Esophagus muscularis mucosa (tissue), 4 donors: ENCODE data around the gene ZNF652. TPM values are rescaled to one million over a fixed set of nuclear protein-coding genes. Genes with fewer than 3 reads are reported as not detected.

Experiments
- DNase-seq: peaks from one replicate; pipeline ENCODE4 v3.0.0-alpha.2; 2017; ENCODE audit errors: extremely low spot score
- H3K27ac ChIP-seq, 4 donors: fragments of 200-600 bp; sonication (generic); replicated peaks in 1 of 4; 1 replicate in 3 of 4; 2 replicates in 1 of 4; pipeline ENCODE4 v1.5.1; 2016 to 2019; ENCODE audit warnings: mild to moderate bottlenecking in 1 of 4
- H3K27me3 ChIP-seq, 4 donors: fragments of 200-600 bp; sonication (generic); one replicate each; pipeline versions ENCODE4 v1.5.1 to v1.6.0; 2016 to 2019
- H3K36me3 ChIP-seq, 4 donors: fragments of 200-600 bp; sonication (generic); one replicate each; pipeline ENCODE4 v1.5.1; 2016 to 2019
- H3K4me1 ChIP-seq, 4 donors: fragments of 200-600 bp; sonication (generic); one replicate each; pipeline ENCODE4 v1.5.1; 2016 to 2019
- H3K4me3 ChIP-seq, 4 donors: fragments of 200-600 bp; sonication (generic); 1 replicate in 2 of 4; 2 replicates in 2 of 4; pipeline ENCODE4 v1.5.1; 2016 to 2019; ENCODE audit warnings: mild to moderate bottlenecking in 4 of 4, moderate library complexity in 1 of 4
- H3K9me3 ChIP-seq, 4 donors: fragments of 200-600 bp; sonication (generic); 1 replicate in 3 of 4; 2 replicates in 1 of 4; pipeline ENCODE4 v1.5.1; 2016 to 2019
- EP300 ChIP-seq: sonication (generic); formaldehyde crosslinking; IDR thresholded peaks from one replicate; pipeline ENCODE4 v1.6.1; 2017; ENCODE audit warnings: antibody characterized with exemption
- POLR2A ChIP-seq: fragments of 450-650 bp; IDR thresholded peaks from one replicate; pipeline ENCODE4 v1.6.1; 2017; ENCODE audit warnings: antibody characterized with exemption, moderate library complexity, mild to moderate bottlenecking, low read depth
- POLR2AphosphoS5 ChIP-seq, 2 donors: sonication (generic); formaldehyde crosslinking; IDR thresholded peaks; one replicate each; pipeline ENCODE4 v1.6.1; 2017; ENCODE audit warnings: antibody characterized with exemption in 2 of 2
- WGBS: methylation state at CpG from one replicate; pipeline ENCODE4 v1.1.5; 2018; 5-methylcytosine and 5-hydroxymethylcytosine counted together
- intact Hi-C: fragments of 100-400 bp; cut with DNase I; formaldehyde crosslinking; loops from one replicate; pipeline ENCODE4 v1.15.1; 2023
- total RNA-seq, 4 donors: library from RNA; depleted of rRNA; stranded (reverse); fragments of >200 nt; gene quantifications; one replicate each; pipeline versions ENCODE4 v1.1.0 to v1.2.1, GENCODE V29; 2016
- TF ChIP-seq, protein P1 (sequence below), 3 experiments: fragments of 200-600 bp in 2 of 3; fragments of 450-650 bp in 1 of 3; sonication (generic) in 2 of 3; IDR thresholded peaks; one replicate each; pipeline ENCODE4 v1.5.1; 2017 to 2019; ENCODE audit warnings: antibody characterized with exemption in 3 of 3, mild to moderate bottlenecking in 2 of 3, moderate library complexity in 1 of 3

Gene ZNF652
- total RNA-seq, 4 donors from 2014 or later = 59.3 to 100.0 (median 83.0) TPM

DNA sequence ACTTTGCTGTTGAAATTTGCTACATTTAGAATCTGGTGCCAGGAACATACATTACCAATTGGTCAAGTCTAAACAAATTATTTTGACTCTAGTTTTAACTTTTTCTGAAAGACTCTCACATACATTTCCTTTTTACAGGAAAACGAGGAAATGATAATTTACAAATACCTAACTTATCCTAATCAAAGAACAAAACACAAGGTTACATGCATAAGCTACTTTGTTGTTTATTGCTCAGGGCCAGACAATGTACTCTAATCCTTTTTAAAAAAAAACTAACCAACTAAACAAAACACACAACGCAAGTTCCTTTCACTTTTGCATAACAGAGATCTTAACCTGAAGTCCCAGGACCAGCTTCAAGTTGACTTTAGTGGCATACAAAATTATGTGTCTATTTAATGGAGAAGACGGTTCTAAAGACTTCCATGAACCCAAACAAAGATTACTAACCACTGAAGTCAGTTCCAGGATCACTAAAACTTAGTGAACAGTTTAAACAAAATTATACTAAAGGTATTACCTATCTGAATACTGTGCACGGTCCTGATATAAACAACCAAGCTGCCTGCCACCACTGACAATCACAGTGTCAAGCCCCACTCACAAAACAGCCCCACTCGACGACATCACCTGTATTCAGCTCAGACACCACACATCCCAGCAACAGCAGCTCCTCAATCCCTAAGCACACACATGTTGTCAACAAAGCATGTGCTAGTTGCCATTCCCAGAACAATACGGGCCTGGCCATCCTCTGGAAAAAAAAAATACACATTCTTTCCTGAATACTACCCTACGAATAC is 1.9 kb downstream of the ZNF652 start:
- H3K4me3 ChIP-seq = peak overlapping the region; percentile 86 to 100 (median 96)
- DNase-seq = no peak
- no peaks in the 10 kb centered on the region for H3K27me3 ChIP-seq
- peak overlapping the region; percentile 94 to 95 (median 95) for H3K27ac ChIP-seq
- TF ChIP-seq, protein P1, sequence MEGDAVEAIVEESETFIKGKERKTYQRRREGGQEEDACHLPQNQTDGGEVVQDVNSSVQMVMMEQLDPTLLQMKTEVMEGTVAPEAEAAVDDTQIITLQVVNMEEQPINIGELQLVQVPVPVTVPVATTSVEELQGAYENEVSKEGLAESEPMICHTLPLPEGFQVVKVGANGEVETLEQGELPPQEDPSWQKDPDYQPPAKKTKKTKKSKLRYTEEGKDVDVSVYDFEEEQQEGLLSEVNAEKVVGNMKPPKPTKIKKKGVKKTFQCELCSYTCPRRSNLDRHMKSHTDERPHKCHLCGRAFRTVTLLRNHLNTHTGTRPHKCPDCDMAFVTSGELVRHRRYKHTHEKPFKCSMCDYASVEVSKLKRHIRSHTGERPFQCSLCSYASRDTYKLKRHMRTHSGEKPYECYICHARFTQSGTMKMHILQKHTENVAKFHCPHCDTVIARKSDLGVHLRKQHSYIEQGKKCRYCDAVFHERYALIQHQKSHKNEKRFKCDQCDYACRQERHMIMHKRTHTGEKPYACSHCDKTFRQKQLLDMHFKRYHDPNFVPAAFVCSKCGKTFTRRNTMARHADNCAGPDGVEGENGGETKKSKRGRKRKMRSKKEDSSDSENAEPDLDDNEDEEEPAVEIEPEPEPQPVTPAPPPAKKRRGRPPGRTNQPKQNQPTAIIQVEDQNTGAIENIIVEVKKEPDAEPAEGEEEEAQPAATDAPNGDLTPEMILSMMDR (IDR thresholded peaks at IDR 0.05) = no peak
- no peak for TF ChIP-seq POLR2A
- TF ChIP-seq POLR2AphosphoS5 (IDR thresholded peaks at IDR 0.05) = no peak
- TF ChIP-seq EP300 = no peak
- 19% methylated on average over 8 of the region's 8 CpGs for WGBS
- H3K4me1 ChIP-seq = peaks cover 14 to 66% (median 63%) of the 10 kb centered on the region in 4 donors
- H3K36me3 ChIP-seq = no peaks in the 10 kb centered on the region
- H3K9me3 ChIP-seq = no peaks in the 10 kb centered on the region
- intact Hi-C loops = loop anchor here (5.0 kb wide), 2 partner anchors 37 to 43 kb away; no protein-coding TSS in a partner anchor

DNA sequence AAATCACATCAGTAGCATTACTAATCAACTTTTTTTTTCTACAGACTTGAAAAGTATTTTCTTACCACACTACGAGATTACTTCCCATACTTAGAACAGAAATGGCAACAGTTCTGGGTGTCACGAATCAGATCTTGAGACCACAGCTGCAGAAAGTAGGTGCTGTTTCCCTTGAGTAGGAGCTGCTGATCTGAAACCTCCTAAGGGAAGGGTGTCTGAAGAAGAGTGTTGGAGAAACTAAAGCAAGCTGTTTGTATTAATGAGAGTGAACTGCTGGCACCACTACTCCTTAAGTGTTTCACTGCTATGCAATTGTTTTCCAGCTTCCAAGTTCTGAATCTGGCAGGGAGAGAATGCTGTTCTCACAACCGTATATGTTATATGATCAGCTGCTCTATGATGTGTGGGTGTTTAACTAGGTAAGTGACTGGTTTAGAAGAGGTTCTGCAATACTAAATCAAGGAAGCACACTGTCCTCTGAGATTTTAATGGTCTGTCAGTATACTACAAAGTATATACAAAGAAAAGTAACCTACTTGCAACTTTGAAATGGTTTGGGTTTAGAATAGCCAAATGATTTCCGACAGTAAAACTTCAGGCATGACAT is 3.3 kb downstream of the ZNF652 start:
- intact Hi-C loops = no loop called here
- H3K4me1 ChIP-seq = peaks cover 14 to 79% (median 76%) of the 10 kb centered on the region in 4 donors
- no peaks in the 10 kb centered on the region for H3K9me3 ChIP-seq

DNA sequence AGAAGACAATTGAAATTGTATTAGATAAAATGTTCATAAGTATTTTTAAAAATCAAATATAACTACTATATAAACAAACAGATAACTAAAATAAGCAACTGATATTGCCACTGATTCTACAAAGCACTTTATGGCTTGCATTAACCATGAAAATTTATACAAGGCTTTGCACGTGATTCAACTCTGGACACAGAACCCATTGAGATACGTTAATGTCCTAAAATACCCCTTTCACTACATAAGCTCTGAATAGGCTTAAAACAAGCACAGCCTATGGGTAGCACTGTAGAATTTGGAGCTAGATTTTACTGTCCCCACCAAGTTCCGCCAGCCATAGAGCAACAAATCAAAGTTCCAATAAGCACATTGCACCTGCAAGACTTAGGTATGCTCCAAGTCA is 4.5 kb downstream of the ZNF652 start:
- Histone ChIP-seq H3K27ac (no peak overlapping the region), H3K9me3 (no peaks in the 10 kb centered on the region), H3K4me3 (peak overlapping the region in 3 of 4 donors; percentile 2 to 26 (median 16)), H3K27me3 (no peaks in the 10 kb centered on the region), H3K36me3 (no peaks in the 10 kb centered on the region), H3K4me1 (peaks cover 14 to 85% (median 82%) of the 10 kb centered on the region in 4 donors)
- 70% methylated on average over 3 of the region's 3 CpGs for WGBS
- intact Hi-C loops = no loop called here
- TF ChIP-seq, protein P1 (IDR thresholded peaks at IDR 0.05) = no peak
- DNase-seq = no peak

More for the DNA sequence above, 3.3 kb downstream of the ZNF652 start:
- 35% methylated on average over 4 of the region's 4 CpGs for WGBS
- Histone ChIP-seq H3K27me3 (no peaks in the 10 kb centered on the region), H3K27ac (peak overlapping the region in 3 of 4 donors; percentile 12 to 55 (median 35)), H3K4me3 (peak overlapping the region in 3 of 4 donors; percentile 2 to 26 (median 16)), H3K36me3 (no peaks in the 10 kb centered on the region)
- no peak for DNase-seq
- no peak for TF ChIP-seq POLR2A
- TF ChIP-seq EP300 = no peak
- no peak for TF ChIP-seq POLR2AphosphoS5 (IDR thresholded peaks at IDR 0.05)
- TF ChIP-seq, protein P1 (IDR thresholded peaks at IDR 0.05) = no peak

DNA sequence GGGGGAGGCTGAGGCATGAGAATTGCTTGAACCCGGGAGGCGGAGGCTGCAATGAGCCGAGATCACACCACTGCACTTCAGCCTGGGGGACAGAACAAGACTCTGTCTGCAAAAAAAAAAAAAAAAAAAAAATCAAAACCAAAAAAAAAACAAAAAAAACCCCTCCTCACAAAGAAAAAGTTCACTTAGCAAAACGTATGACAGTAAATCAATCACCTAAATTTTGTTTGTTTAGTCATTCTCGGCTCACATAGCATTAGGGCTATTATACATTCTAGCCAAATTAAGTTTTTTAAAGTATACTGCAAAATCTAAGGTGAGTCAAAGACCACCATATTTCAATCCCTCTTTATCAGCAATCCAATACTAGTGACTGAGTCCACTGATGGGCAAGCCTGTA is 5.7 kb downstream of the ZNF652 start:
- Histone ChIP-seq H3K27me3 (no peaks in the 10 kb centered on the region), H3K27ac (no peak overlapping the region), H3K9me3 (no peaks in the 10 kb centered on the region), H3K4me1 (peaks cover 14 to 83% (median 79%) of the 10 kb centered on the region in 4 donors), H3K4me3 (no peak overlapping the region), H3K36me3 (no peaks in the 10 kb centered on the region)
- no peak for DNase-seq
- TF ChIP-seq POLR2AphosphoS5 (IDR thresholded peaks at IDR 0.05) = no peak
- TF ChIP-seq, protein P1 (IDR thresholded peaks at IDR 0.05) = no peak
- TF ChIP-seq POLR2A = no peak
- TF ChIP-seq EP300 = no peak
- WGBS = 93% methylated on average over 5 of the region's 5 CpGs
- intact Hi-C loops = no loop called here
